HG02885 (cell line): Measurements from ENCODE around the gene PPP6R2.

Source experiments
- ATAC-seq: cut with Tn5 transposase; IDR thresholded peaks from one replicate; pipeline ENCODE4 v1.9.1; 2021; ENCODE audit warnings: mild to moderate bottlenecking; ENCODE audit not compliant: unreplicated experiment, poor library complexity

Gene PPP6R2

DNA sequence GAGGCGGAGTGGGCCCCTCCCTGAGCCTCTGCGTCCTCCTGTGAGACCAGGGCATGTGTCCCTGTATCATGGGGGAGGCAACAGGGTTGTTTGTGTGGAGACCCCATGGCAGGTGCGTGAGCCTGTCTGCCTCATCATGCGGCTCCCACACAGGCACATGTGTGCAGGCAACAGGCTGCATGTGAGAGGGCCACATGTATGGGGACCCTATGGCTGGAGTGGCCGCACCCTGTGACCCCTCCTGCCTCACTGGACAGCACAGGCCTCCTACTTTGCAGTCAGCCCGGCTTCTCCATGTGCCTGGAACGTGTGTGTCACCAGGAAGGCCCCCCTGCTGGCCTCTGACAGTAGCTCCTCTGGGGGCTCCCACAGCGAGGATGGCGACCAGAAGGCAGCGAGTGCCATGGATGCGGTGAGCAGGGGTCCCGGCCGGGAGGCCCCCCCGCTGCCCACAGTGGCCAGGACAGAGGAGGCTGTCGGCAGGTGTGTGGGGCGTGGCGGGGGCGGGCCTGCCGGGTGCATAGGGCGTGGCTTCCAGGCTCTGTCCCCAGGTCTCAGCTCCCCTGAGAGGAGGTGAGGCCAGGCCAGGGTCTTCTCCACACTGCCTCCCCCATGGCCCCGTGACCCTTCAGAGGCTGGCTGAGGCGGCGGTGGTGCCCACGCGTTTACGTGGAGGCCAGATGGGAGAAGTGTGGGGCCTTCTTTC, 97.6 kb downstream of the PPP6R2 start:
- ATAC-seq, result no peak

DNA sequence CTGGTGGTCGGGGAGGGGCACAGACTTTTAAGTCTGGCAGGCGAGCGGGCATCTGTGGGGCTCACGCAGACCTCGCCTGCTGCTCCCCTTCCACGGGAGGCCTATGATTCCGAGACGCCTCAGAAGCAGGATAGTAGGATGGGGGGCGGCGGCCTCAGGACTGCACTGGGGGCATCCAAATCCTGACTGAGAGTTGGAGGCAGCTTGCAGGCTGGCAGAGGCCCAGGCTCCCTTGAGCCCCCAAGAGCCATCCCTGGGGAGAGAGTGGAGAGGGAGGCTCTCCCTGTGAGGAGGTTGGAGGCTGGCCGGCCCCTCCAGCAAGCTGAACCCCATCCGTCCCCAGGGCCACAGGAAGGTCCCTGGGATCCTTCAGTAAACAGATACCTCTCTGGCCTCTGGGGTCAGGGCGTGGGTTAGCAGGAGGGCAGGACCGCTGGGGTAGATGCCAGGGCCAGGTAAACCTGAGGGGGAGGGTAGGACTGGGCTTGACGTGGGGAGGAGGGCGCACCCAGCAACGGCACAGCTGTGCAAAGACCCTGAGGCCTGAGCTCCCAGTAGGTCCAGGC, 98.4 kb downstream of the PPP6R2 start:
- no peak for ATAC-seq

DNA sequence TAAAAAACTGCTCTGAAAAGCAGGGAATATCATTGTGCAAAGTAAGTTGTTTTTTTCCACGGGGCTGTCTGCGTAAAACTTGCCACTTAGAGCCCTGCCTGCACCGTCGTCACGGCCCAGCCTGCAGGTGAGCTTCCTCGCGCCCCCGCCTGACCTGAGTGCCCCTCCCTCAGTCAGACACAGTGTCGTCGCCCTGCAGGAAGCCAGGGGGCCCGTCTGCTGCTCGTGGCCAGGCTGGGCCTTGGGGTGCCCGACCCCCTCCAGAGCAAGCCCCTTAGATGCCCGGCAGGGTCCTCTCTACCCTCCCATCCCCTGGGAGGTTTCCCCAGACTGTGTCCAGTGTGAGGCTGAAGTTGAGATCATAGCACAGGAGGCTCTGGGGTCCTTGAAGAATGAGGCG, 100.1 kb downstream of the PPP6R2 start:
- ATAC-seq, result no peak

DNA sequence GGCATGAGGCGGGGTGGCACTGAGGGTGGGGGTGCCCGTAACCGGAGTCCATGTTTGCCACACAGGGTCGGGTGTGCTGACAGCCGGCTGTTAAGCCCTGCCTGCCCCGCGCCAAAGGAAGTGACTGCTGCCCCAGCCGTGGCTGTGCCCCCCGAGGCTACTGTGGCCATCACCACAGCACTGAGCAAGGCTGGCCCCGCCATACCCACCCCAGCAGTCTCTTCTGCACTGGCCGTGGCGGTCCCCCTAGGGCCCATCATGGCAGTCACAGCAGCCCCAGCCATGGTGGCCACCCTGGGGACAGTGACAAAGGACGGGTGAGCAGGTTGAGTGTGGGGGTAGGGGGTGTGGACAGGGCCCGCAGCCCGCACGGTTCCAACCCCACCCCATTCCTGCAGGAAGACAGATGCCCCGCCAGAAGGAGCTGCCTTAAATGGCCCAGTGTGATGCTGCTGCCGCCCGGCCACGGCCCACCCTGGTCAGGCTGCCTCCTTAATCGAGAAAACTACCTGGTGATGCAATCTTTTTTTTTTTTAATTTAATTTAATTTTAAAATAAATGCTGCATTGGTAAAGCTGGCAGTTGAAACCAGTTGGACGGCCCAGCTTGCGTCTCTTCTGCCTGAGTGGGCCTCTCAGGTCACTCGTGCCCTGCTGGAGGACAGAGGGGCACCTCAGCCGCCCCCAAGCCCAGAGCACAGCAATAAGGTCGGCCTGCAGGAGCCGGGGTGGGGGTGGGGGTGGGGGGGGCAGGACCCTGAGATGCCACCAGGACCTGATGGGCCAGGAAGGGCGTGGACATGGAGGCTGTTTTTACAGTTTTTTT, 100.9 kb downstream of the PPP6R2 start:
- no peak for ATAC-seq

DNA sequence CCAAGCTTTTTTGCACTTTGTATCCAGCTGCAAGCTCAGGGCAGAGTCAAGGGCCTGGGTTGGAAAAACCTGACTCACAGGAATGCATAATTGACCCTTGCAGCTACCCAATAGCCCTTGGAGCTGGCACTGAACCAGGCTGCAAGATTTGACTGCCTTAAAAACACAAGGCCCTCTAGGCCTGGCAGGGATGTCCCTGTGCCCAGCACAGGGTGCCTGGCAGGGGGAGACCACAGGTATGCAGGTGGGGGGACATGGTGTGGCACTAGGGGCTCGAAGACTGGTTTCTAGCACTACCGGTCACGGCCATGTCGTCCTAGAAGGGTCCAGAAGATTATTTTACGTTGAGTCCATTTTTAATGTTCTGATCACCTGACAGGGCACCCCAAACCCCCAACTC, 101.5 kb downstream of the PPP6R2 start:
- ATAC-seq, result no peak

DNA sequence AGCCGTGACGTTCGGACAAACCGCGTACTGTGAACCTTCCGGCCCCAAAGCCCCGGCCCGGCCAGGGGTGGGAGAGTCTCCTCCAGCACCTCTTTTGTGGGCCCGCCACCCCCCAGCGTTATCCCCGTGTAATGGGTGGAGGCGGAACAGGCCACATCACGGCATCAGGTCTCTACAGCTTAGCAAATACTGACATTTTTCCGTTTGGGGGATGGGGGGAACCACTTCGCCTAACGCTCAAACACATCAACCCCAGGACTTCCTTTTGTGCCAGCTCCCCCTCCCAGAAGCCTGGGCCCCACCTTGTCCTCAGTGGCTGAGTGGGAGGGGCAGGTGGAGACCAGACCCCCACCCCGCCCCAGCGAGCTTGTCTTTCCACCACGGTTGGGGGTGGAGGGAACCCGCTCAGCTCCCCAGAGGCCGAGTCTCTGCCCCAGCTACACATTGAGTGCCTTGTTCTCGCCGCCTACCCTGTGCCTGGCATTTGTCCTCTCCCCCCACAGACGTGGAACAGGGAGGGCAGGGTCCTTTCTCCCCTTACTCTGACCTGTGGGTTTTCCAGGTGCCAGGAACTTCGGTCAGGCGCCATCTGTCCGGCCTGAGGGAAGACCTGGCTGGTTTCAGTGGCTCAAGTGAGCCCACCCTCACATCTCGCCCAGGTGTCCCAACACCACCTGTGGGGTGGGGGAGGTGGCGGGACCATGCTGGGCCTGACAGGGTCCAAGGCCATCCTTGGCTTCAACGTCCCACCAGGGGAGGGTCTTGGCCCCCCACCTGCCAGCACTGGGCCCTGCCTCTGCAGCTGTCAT, 102.1 kb downstream of the PPP6R2 start:
- ATAC-seq, result no peak

DNA sequence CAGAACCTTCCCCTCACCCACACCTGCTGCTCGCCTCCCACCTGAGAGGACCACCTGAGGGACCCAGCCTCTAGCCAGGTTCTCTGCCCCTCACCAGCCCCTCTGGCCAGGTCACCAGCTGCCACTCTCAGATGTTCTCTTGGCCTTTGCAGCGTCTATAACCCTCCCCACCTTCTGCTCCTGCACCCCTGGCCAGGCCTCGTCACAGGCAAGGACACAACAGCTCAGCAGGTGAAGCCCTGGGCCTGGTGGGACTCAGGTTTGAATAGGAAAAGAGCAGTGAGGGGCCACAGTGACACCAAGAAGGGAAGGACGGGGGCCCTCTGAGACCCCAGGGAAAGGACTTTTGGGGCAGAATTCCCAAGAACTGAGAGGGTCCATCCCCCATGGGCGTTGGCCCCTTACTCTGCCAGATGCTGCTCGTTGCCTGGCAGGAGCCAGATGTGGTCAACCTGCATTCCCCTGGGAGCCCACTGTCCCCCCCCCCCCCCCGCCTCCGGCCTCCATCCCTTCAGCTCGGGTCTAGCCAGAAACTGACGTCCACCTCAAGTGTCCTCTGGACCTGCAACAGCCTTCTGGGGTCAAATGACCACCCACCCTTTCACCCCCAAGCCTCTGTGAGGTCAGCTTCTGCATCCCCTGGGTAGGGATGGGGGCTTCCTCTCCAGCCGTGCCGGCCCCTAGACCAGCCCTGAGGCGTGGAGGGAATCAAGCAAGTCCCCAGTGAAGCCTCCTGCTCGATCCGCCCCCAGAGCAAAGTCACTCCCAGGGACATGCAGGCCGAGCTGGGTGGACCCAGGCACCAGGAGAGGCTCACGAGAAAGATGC, 103.0 kb downstream of the PPP6R2 start:
- no peak for ATAC-seq

DNA sequence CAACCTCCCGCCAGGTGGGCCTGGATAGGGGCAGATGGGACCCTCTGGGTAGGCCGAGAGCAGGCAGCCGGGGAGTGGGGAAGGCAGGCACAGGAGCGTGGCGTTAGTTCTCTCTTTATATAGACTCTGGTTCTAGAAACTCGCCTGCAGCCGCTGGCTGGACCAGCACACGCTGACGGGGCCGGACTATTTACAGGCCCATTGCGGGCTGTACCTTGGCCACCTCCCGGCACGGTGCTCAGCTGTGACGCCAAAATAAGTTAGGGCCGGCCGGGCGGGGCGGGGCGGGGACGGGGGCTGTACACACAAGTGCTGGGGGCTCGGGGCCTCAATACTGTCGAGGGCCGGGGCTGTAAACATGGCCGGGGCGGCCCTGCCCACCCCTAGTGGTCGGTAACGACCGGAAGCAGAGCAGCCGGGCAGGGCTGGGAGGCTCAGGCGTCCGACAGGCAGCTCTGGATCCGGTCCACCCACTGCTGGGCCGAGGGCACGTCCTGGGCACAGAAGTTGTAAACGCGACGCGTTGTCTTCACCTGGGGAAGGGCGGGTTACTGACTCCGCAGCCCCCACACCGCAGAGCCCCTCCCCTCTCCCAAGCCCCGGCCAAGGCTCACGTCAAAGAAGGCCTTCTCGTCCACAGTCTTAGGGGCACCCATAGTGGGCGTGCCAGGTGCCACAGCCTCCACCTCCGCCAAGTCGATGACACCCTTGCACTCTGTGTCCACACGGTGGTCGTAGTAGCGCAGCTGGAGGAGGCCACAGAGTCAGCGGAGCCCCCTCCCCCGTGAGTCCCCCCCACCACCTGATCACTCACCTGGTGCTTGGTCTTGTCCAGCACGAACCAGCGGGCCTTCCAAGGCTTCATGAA, 103.8 kb downstream of the PPP6R2 start:
- ATAC-seq, result no peak

DNA sequence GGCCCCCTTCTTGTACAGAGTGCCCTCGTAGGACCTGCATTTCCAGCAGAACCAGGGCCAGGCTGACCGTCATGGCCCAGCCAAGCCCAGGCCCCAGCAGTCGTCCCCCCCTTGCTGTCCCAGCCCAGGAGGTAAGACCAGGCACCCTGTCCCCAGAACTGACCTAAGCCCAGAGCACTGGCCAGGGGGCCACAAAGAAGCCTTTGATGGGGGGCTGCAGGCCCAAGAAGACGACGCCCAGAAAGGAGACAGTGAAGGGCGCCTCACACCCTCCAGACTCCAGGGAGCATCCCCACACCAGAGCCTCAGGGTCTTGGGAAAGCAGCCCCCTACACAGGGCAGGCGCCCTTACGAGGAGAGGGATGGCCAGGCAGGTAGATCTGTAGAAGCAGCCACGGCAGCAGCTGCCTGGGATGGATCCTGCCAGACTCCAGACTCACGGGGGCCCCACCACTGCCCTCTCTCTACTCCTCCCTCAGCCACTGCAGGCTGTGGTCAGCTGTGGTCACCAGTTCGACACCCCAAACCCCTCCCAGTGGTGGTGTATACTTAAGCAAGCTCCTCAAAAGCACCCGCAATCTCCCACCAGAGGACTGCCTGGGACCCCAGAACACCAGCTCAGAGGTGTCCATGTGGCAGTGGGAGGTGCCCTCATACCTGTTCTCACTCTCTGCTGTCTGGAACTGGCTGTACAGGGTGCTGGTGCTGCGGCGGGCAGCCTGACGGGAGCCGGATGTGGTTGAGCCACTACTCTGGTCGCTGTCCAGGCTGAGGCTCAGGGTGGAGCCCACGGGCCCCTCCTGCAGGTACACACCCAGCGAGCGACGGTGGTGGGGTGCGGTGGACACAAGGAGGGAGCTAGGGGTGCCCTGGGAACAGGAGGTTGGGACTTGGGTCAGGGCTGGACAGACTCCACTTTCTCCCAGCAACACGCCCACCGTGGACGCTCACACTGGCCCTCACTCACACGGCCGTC, 104.7 kb downstream of the PPP6R2 start:
- no peak for ATAC-seq

DNA sequence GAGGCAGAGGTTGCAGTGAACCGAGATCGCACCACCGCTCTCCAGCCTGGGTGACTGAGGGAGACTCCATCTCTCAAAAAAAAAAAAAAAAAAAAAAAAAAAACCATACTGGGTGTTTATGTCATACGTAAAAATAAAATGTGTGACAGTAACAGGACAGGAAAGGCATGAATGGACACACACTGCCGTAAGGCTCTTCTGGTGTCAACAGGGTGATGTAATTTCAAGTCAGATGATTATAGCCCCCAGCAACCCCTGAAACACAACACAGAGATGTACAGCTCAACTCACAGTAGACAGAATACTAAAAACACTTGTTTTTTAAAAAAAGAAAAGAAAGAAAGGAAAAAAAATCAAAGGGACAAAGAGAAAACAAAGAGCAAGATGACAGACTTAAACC, 109.5 kb downstream of the PPP6R2 start:
- no peak for ATAC-seq

DNA sequence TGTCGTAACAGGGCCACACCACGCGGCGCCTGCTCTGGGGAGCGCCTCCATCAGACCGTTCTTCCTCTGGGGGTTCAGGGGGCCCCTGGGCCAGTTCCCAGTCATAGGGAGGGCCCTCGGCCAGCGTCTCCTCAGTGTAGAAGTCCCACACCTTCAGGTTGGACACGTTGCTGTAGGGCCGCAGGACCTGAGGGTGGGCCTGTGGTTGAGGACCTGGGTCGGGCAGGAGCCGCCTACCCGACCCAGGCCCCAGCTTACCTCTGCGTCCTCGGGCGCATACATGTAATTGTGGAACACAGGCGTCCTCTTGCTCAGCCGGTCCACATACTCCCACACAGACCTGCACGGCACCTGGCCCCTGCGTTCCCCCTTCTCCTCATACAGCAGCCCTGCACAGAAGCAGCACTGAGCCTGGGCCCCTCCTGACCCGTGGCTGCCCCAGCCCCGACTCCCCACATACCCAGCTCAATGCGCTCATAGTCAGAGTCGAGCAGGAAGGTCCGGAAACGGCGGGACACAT, 111.5 kb downstream of the PPP6R2 start:
- no peak for ATAC-seq

DNA sequence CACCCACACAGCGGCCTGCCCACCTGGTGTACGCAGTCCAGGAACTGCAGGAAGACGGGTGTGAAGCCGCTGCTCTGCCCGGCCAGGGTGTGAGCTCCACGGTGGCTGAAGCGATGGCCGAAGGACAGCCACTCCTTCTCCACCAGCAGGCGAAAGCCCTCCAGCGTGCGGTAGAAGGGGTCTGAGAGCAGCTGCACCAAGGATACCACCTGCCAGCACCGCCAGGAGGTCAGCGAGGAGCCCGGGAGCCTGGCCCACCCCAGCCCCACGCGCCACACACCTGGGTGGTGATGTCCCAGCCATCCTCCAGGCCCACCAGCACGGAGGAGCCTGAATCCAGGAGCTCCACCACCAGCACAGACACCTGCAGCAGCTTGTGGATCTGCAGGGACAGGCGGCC, 112.1 kb downstream of the PPP6R2 start:
- no peak for ATAC-seq

DNA sequence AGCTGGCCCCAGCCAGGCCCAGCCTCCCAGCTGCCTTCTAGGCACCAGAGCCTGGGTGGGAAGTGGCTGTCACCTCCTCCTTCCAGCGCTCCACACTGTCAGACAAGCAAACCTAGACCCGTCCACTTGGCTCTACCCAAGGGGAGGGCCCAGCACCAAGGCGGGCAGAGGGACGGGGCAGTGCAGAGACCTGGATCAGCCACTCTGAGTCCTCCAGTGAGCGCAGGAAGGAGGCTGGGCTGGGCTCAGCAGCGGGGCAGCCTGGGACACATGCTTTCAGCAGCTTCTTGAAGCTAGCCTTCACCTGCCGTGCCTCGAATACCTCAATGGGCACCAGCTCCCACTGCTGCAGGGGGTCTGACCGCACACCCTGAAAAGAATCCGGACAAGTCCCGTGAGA, 112.9 kb downstream of the PPP6R2 start:
- no peak for ATAC-seq

DNA sequence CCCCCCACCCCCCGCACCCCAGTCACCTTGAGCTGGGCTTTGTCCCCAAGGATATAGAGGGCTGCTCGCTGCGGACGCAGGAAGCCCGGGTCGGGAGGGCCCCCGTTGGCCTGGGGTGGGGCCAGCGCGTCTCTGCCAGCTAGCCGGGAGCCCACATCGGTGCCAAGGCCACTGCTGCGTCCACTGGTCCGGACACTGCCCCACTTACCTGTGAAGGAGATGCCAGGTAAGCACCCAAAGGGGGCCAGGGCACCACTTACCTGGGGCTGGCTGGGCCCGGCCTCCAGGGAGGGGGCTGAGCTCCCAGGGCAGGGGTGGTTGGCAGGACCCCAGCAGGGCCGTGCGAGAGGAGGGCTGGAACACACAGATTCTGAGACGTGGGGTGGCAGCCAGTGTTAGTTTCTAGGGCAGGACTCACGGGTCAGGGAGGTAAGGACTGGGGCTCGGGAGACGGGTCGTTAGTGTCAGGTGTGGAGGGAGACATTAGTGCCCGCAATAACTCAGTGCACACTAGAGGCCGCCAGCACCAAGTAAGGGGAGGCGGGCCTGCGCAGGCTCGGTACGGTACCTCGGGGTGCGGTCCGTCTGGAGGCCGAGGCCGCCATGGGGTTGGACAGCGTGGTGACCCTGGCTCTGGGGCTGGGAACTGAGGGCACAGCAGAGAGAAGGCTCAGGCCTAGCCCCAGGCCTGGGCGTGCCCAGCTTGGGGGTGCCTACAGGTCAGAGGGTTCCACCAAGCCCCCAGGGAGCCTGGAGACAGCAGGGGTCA, 113.5 kb downstream of the PPP6R2 start:
- ATAC-seq, result no peak

DNA sequence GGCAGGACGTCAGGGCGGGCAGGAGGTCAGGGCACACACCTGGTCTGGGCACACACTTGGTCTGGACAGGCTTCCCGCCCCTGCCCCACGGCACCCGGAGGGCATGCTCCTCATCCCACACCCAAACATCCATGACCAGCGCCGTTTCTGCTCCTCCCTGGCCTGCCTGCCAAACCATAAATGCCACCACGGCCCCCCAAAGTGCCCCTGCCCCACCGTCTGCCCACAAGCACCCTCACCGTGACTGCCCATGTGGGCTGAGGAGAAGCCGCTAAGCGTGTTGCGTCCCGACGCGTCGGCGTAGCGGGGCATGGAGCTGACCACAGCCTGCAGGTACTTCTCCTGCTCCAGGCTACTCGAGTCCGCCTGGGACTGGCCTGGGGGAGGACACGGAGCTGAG, 115.9 kb downstream of the PPP6R2 start:
- ATAC-seq, result no peak

DNA sequence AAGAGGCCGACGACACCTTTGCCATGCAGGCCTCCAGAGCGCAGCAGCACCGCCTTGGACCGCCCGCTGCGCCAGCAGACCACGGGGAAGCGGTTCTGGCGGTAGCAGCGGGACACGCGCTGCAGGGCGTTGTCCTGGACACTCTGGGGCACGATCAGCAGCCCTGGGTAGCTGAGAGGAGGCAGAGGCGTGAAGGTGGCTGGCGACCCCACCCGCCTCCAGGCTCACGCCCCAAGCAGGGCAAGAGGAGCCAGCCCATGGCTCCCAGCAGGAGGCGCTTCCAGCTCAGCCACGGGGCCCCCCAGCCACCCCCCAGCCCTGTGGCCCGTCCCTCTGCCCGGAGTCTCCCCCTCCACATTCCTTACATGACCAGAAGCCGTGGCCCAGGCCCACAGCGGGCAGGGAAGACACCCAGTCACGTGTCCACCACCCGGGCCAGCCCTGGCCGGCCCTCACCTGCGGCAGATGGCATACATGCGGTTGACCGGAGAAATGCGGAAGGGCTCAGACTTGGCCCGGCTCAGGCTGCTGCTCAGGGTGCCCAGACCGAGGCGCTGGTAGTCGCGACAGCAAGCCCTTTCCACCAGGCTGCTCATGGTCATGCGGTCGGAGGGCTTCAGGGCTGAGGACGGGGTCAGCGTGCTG, 116.5 kb downstream of the PPP6R2 start:
- ATAC-seq, result no peak
